NCI-H1048 (cell line): ENCODE measurements around the gene S100A7A.
"Not testable (repeated sequence)": the region's sequence is repeated elsewhere in the genome, so short reads cannot be mapped to it uniquely, and the experiment has no call there.

Source experiments
- DNase-seq: peaks from one replicate; lab custom pipeline; 2025; lab: John Stamatoyannopoulos, UW

The S100A7A gene

DNA sequence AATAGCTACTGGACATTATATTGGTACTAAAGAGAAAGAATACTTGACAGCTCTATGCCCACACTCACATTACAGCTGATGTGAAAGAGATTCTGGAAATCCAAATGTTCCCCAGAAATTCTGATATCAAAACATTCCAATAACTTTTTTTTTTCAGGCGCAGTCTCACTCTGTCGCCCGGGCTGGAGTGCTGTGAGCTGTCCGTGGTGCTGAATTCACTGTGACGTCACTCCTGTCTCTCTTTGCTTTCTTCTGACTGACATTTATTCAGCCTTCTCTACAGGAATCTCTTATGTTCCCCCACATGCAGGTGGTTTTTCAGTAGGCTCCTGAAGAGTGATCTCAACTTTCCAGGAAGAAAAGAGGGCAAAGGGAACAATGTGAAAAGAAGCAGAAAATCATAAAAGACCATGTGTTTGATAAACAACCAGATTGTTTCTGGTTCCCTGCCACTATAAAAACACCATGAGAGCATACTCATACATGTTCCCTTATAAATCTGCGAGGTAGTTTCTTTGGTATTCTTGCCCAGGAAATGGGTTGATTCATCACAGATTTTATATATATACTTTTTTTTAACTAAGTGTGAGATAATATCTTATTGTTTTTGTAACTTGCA, 6.2 kb downstream of the S100A7A start:
- DNase-seq, result peak; percentile 25

DNA sequence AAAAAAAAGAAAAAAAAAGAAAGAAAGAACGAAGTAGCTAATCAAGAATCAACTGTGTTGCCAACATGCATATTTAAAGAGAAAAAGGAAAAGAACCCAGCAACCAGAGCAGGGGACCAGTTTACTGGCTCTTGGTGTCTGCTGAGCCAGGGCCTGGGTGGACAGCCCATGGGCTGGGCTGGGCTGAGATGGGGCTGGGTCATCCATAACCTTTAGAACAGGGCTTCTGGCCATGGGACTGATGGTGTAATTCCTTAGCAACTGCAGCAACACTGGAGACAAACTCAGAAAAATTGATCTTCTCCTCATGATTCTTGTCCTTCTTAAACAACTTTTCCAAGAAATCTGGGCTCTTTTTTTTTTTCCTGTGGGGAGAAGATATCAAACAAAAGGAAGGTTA, 10.5 kb downstream of the S100A7A start:
- no peak for DNase-seq

DNA sequence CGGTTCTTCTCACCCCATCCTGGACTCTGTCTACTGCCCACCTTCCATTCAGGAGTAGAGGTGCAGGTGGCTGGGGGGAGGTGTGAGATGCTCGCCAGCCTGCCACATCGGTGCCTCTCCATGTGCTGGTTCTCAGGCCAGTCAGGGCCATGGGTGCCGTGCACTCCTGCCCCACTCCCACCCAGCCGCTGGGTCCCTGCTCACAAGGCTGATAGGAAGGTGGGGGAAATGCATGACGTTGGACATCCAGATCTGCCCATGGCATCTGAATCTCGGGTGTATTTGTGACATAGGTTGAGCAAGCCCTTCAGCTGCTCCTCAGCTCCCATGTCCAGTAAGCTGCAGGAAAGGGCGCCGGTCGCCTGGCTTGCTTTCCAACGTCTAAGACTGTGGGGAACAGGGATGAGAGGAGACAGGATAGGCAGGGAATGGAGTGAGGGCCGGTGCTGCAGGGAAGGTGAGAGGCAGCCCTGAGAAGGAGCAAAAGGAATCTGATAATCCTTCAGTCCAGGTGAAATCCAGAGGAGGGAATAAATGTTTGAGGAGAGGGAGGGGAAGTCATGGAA, 11.8 kb downstream of the S100A7A start:
- no peak for DNase-seq

DNA sequence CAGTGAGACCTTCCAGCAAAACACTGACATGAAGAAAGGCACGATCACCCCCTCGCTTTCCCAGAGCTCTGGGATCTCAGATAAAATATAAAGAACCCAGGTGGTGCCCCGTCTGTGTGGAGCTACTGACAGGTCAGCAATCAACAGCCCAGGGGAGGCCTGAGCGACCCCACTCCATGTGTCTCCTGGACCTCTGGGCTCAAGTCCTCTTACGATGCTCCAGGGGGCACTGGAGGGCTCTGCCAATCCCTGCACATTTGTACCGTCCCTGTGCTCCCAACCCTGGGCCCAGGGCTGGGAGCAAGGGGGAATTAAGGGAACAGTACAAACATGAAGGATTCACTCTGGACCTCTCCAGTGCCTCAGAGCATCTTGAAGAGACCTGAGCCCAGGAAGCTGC, 12.5 kb downstream of the S100A7A start:
- no peak for DNase-seq

DNA sequence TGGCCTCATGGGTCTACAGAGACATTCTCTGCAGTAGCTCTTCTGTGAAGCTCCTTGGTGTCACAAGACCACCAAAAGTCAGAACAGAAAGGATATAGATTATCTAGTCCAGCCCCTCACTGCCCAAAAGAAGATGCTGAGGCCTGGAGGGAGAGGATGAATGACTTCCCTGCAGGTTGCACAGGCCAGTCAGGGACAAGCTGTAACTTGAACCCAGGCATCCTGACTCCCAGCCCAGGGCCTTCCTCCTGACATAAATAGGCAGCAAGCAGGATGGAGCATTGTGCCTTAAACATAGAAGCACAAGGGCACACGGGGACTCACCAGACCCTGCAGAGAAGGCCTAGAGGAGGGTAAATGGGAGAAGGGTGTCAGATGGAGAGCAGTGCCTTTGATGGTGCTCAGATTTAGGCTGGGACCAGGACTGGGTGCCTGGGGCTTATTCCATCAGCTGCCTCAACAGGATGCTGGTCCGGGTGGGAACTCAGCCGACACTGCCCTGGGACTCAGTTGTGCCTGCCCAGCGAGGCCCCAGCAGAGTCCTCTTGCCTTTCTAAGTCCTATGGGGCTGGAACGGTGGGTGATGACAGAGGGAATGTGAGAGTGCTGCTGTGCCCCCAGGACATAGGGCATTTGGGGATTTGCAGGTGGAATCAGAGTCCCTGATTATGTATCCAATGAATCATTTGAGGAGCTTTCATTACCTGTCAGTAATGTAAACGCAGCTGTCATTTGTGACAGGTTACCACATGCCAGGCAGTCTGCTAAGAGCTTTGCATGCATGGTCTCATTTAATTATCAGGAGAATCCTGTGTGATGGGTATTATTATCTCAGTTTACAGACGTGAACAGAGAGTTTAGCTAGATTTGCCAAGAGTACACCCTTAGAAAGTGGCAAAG, 13.2 kb downstream of the S100A7A start:
- no peak for DNase-seq

DNA sequence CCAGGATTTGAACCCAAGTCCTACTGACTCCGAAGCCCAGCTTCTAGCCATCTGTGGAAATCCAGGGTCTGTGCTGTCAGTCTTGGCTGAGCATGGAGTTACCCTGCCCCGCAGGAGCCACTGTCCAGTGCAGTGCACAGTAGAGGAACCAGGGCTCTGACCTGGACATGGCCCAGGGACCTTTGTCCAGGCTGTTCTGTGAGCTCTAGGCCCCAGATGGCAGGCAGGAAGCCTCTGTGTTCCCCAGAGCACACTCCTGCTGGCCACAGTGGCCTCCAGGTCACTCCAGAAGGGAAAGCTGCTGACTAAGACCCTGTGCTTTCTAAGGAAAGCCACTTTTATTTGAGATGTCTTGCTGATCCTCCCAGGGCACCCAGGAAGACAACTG, 13.8 kb downstream of the S100A7A start:
- no peak for DNase-seq

DNA sequence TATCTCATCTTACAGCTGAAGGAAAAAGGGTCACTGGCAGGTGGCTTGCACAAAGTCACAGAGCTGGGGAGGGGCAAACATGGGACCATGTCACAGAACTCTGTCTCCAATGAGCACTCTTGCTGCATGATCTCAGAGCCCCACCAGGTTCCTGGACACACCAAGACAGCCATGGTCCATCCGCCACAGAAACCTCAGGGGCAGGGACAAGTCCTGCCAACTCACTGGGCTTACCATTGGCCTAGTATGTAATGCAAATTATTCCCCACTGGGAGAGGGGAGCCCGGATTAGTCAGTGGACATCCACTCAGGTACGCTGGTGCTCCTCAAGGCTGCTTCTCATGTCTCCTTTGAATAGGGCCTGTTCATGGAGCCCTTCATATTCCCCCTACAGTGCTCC, 14.2 kb downstream of the S100A7A start:
- DNase-seq, result no peak

DNA sequence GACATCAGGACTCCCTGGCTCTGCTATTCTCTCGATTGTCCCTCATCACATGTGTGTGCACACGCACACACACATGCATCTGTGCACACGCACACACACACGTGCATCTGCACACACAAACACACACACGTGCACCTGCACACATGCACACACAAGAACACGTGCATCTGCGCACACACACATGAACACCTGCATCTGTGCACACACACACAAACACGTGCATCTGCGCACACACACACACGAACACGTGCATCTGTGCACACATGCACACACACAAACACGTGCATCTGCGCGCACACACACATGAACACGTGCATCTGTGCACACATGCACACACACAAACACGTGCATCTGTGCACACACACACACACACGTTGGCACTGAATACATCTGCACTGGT, 14.7 kb downstream of the S100A7A start:
- no peak for DNase-seq

DNA sequence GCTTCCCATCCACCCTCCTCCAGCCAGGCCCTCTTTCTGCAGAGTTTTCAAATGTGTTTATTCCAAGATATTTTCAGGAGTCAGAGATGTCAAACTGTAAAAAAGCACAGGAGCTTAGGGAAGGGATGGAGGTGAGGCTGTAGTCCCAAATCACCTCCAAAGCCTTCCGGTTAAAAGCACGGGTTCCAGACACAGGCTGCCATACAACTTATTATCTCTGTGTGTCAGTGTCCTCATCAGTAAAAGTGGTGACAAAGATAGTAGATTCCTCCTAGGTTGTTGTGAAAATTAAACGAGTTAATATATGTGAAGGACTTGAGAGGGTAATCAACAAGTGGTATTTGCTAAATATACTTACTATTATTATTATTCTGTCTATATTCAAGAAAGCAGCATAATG, 15.1 kb downstream of the S100A7A start:
- DNase-seq, result no peak

DNA sequence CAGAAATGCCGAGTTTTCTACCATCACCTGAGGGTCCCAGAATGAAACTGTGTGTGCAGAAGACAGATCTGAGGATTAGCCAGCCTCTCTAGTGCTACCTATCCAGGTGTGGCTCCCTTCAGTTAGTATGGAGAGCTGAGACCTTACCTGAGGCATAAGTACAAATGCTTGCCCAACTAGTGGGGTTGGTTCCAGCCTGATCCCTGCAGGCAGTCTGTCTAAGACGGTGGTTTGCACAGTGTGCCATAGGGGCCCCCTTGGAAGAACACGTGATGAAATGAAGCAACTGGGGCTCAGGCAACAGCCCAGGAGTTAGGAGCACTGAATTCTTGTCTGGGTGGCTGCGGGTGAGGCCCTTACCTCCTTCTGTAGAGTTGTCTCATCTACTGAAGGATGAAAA, 15.6 kb downstream of the S100A7A start:
- no peak for DNase-seq

DNA sequence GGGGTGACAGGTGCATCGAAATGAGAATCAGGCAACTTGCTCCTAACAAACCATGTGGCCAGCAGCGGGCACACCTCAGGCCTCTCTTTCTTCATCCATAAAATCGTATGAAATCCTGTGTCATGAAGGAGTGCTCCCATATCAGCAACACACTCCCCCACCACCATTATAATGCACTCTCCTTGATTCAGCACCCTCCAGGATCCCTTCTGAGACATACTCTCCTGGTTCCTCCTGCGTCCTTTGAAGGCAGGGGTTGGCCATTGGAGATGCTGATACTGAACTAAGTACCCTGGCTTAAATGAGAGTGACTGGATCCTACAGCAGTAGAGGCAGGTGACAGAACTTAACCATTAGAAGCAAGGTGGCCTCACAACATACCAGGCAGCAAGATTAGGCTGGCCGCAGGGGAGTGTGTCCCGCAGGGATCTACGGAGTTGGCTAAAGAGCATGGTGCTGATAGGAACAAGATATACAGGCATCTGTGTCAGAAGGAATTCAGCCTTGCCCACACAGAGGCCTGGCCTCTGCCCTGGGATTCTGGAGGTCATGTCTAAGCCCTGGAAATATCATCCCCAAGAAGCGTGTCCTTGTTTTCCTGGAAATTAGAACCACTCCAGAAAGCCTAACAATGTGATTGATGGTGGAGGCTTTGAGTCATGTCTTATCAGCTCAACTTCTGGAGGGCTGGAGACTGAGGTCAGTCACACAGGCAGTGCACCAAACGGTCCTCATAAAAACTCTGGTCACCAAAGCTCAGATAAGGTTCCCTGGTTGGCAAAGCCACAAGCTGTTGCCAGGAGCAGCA, 16.8 kb downstream of the S100A7A start:
- no peak for DNase-seq

DNA sequence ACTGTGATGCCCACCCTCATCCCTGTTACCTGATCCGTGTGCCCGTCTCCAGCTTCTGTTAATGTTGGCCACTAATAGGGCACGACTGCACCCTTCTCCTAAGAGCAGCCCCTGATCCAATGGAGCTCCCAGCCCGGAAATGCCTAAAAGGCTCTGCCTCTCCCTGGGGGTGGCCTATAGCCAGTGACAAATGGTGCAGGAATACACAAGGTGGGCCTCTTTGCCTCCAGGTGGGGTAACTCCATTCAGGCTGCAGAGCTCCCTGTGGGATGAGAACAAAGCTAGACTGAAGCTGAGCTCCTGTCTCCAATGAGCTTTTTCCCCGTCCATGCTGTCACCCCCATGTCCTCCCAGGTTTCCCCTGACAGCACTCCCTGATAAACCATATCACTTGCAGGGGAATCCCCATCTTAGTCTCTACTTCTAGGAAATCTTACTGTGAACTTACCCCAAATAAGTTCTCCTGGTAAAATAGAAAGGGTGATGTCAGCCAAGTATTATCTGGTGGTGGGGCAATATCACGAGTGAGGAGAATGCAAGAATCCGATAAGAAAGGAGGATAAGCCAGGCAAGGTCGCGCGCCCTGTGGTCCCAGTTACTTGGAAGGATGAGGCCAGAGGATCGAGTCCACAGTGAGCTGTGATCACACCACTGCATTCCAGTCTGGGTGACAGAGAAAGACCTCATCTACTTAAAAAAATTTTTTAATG, 18.6 kb downstream of the S100A7A start:
- DNase-seq, result no peak

DNA sequence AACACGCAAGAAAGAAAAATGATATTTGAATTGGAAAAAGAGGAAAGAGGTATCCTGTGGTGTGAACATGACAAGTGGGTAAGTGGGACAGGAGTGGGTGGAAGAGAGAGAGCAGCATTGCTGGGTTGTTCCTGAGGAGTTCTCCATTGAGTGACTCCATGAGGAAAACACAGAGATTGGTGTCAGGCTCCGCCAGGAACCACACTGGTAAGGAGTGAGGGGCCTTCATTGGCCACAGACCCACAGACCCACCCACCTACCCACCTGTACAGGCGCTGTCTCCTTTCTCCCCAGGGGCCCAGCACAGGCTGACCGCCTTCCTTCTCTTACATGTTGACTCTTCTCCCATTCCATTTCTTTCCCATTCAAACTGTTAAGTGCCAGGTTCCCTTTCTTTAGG, 20.9 kb downstream of the S100A7A start:
- DNase-seq, result no peak

DNA sequence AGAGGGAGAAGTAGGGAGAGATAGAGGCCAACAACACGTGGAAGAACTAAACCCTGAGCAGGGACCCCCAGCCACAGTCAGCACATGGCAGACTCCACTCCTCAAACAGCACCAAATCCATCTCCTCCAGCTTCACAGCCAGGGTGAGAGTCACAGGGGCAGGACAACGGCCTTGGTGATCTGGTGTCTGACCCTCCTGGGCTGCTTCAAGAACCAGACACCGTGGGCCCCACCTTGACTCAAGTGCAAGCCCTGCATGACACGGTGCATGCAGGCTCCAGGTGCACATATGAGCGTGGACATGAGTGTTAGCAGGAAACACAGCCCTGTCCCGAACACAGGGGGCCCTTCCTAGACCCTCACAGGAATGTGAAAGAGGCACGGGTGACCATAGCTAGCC, 22.3 kb downstream of the S100A7A start:
- DNase-seq, result no peak

DNA sequence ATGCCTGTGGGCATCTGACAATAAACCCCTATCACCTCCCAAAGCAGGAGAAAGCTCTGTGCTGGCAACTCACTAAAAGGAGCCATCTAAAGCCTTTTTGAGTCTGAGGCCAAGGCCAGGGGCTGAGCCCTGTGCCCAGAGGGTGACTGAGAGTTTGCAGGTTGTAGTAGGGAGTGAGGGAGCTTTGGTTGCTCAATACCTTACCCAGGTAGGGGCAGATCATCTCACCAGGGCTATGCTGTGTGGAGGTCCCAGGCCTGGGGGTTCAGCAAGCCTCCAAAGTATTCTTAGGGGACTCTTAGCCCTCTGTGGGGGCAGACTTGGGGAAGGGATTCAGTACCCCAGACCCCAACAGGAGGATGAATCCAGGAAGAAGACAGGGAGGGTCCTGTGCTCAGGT, 23.0 kb downstream of the S100A7A start:
- no peak for DNase-seq

DNA sequence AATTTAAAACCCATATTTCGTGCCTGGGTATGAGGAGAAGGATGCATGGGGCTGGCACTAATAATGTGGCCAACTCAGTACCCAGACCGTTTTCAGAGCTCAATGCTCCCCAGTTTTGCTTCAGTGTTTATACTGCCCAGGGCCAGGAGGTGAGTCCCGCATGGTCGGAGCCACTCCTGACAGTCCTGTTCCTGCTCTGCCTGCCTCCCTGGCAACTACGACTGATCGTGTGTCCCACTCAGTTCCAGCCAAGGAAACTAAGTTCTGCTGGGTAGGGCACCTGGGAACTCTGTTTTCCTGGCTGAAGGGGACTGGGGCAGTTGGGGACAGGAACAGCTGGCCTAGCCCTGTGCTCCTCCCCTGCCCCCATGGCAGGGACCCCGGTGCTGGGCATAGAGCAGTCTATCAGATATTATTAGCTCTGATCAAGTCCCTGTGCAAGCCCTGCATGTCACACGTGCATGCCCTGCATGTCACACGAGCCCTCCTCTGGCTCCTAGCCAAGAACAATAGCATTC, 25.0 kb downstream of the S100A7A start:
- no peak for DNase-seq

DNA sequence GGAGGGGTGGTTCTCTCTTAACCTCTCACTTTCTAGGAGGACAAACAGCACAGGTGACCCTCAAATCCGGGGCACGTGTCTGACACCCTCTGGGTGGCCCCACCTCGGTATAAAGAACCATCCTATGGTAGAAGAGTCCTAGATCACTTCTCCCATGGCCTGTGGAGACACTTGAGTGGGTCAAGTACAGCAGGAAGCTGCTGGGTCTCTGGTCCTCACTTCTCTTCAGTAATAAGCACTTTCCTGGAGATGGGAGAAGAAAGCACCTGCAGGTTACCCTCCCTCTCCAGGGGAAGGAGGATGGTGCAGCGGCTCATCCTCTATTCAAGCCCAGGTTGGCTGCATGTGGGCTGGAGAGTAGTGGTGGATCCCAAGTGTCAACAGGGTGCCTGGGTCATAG, 27.2 kb downstream of the S100A7A start:
- DNase-seq, result no peak

DNA sequence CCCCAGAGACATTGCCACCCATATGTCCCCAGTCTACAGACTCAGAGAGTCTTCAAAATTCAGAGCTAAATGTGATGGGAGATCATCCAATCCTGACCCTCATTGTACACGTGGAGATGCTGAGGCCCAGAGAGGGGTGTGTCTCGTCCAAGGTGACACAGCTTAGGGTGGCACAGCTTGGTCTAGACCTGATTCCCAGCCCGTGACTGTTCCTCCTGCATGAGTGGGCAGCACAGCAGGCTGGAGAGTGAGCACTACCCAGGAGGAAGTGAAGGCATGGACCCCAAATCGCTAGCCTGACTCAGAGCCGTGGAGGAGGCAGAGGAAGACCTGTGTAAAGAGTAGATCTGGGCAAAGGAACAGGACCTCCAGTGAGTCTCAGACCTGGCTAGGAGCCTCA, 27.8 kb downstream of the S100A7A start:
- no peak for DNase-seq

DNA sequence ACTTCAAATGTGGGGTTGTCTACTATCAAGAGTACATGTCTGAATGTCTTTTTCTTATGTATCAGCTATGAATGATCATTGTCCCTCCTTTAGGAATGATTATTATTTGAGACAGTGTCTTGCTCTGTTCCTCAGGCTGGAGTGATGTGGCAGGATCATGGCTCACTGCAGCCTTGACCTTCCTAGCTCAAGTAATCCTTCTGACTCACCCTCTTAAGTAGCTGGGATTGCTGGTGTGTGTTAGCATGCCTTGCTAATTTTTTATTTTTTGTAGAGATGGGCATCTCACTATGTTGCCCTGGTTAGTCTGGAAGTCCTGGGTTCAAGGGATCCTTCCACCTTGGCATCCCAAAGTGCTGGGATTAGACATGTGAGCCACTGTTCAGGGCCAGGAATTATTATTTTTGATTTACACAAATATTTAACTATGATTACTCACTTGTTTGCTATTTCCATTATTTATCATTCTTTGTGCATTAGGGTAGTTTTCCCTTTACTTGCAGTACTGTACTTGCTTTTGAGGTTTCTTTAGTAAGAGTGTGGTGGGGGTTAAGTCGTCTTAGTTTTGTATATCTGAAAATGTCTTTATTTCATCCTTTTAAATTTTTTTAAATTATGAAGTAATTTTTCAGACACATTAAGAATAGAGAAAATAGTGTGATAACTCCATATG, 31.3 kb downstream of the S100A7A start:
- no peak for DNase-seq

DNA sequence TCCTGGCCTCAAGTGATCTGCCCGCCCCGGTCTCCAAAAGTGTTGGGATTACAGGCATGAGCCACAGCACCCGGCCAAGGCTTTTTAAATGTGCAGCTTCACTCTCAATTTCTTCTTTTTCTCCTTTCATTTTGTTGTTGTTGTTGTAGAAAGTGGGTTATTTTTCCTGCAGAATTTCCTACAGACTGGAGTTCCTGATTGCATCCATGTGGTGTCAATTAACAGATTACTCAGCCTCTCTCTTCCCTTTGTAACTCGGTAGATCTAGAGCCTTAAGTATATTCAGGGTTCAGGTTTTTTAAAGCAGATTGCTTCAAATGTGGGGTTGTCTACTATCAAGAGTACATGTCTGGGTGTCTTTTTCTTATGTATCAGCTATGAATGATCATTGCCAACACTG, 32.5 kb downstream of the S100A7A start:
- not testable (repeated sequence) for DNase-seq

DNA sequence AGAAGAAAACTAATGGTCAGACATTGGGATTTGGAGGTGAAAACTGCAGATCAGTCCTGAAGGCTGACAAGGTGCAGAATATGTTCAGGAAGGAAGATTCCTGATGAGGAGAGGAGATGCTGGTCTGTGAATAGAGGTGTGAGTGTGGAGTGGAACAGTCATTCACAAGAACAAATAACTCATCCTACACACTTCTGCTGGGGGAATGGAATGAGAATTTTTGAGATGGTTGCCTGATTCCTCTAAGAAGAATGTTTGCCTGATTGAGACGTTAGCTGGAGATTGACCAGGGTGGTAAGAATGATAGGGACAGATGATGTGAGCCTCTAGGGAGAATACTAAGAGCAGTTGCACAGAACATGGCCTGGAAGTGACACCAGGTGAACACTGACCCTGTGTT, 40.1 kb downstream of the S100A7A start:
- DNase-seq, result no peak
